GM11168 (cell line): ENCODE data around the gene PTPRJ.

ENCODE experiments used
- in situ Hi-C: fragments of 300-500 bp; cut with MboI; formaldehyde crosslinking; loops from one replicate; pipeline ENCODE4 v1.12.0; 2022; ENCODE audit warnings: low sequenced_read_pairs; ENCODE audit not compliant: unreplicated experiment

PTPRJ gene

GRCh38 chr11:48087422-48087821 lies 107.1 kb downstream of the PTPRJ start:
- in situ Hi-C loops, result no loop called here

GRCh38 chr11:48087974-48088681 lies 107.8 kb downstream of the PTPRJ start:
- in situ Hi-C loops, result no loop called here

GRCh38 chr11:48088682-48089050 lies 108.3 kb downstream of the PTPRJ start:
- in situ Hi-C loops, result no loop called here

- in situ Hi-C loops, result no loop called here
Observed at GRCh38 chr11:48090174-48090573, 109.8 kb downstream of the PTPRJ start.

GRCh38 chr11:48091426-48092102 lies 111.2 kb downstream of the PTPRJ start:
- in situ Hi-C loops, result no loop called here

GRCh38 chr11:48093323-48093722 lies 113.0 kb downstream of the PTPRJ start:
- in situ Hi-C loops, result no loop called here

- in situ Hi-C loops, result no loop called here
Observed at GRCh38 chr11:48093795-48094642, 113.7 kb downstream of the PTPRJ start.

GRCh38 chr11:48094643-48095339 lies 114.4 kb downstream of the PTPRJ start:
- in situ Hi-C loops, result no loop called here

GRCh38 chr11:48095779-48096470 lies 115.6 kb downstream of the PTPRJ start:
- in situ Hi-C loops, result no loop called here

- in situ Hi-C loops, result no loop called here
Observed at GRCh38 chr11:48096588-48097525, 116.5 kb downstream of the PTPRJ start.

GRCh38 chr11:48098024-48098423 lies 117.7 kb downstream of the PTPRJ start:
- in situ Hi-C loops, result no loop called here

- in situ Hi-C loops, result no loop called here
Observed at GRCh38 chr11:48099916-48100446, 119.6 kb downstream of the PTPRJ start.

GRCh38 chr11:48101044-48101733 lies 120.8 kb downstream of the PTPRJ start:
- in situ Hi-C loops, result no loop called here

GRCh38 chr11:48101958-48102357 lies 121.6 kb downstream of the PTPRJ start:
- in situ Hi-C loops, result no loop called here

- in situ Hi-C loops, result no loop called here
Observed at GRCh38 chr11:48103621-48104567, 123.5 kb downstream of the PTPRJ start.

GRCh38 chr11:48104568-48104924 lies 124.2 kb downstream of the PTPRJ start:
- in situ Hi-C loops, result no loop called here
